Activated naive CD4-positive, alpha-beta T cell treated with anti-CD3 and anti-CD28 coated beads, Interleukin-2, amount 10 ng/mL, durations not matched to agents 7 days and 5 days (primary cell): Measurements from ENCODE around the gene CCDC198.

ENCODE experiments used
- CTCF ChIA-PET: fragments of 350-600 bp; sonication (Branson Sonifier 250); formaldehyde crosslinking; loops from one replicate; lab custom pipeline; 2021; ENCODE audit warnings: antibody characterized with exemption; lab: Charles Lee
- DNase-seq: peaks from one replicate; pipeline ENCODE4 v3.0.0-alpha.2; 2020
- H3K27ac Mint-ChIP-seq: one replicate; pipeline ENCODE4 v1.8.0; 2021; ENCODE audit warnings: mild to moderate bottlenecking, moderate library complexity, mixed read lengths
- H3K27me3 Mint-ChIP-seq: one replicate; pipeline ENCODE4 v1.8.0; 2021; ENCODE audit warnings: mild to moderate bottlenecking, mixed read lengths
- H3K36me3 Mint-ChIP-seq: one replicate; pipeline ENCODE4 v1.8.0; 2021; ENCODE audit warnings: mixed read lengths
- H3K4me1 Mint-ChIP-seq: one replicate; pipeline ENCODE4 v1.8.0; 2021; ENCODE audit warnings: mixed read lengths
- H3K4me3 Mint-ChIP-seq: one replicate; pipeline ENCODE4 v1.8.0; 2021; ENCODE audit warnings: mild to moderate bottlenecking, moderate library complexity, mixed read lengths
- H3K9me3 Mint-ChIP-seq: one replicate; pipeline ENCODE4 v1.8.0; 2021; ENCODE audit warnings: mixed read lengths

The CCDC198 gene, protein sequence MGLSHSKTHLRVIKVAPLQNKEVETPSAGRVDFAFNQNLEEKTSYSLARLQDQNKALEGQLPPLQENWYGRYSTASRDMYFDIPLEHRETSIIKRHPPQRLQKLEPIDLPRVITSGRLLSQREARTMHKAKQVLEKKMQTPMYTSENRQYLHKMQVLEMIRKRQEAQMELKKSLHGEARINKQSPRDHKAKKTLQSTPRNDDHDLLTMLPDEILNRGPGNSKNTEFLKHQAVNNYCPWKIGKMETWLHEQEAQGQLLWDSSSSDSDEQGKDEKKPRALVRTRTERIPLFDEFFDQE

GRCh38 chr14:57493467-57494181, at the start of gene CCDC198:
CCDC198 (minus strand) TSS chr14:57493857; CDS start chr14:57493715, 142 bp downstream.
- Mint-ChIP-seq H3K27ac (no peak within 1 kb of the TSS), H3K9me3 (no peaks in the 10 kb centered on the region), H3K4me1 (peaks cover 2% of the 10 kb centered on the region), H3K27me3 (no peaks in the 10 kb centered on the region), H3K36me3 (no peaks in the 10 kb centered on the region), H3K4me3 (no peak within 1 kb of the TSS)
- CTCF ChIA-PET = no interaction called here
- DNase-seq = no peak

- CTCF ChIA-PET = no interaction called here
- no peaks in the 10 kb centered on the region for H3K27me3 Mint-ChIP-seq
These were observed 39.6 kb upstream of the CCDC198 start for GRCh38 chr14:57533214-57533613.

DNA sequence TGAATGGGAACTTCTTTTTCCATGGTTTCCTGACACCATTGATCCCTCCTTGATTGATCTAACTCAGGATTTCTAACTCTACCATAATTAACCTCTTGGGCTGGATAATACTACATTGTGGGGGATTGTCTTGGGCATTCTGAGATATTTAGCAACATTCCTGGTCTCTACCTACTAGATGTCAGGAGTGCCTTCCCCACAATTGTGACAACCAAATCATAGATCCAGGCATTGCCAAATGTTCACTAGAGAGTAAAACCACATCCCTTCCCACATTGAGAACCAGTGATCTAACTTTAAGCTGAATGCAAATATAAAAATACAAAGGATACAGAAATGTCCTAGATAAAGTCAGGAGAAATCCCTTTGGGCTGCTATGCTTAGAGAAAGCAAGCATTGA, 36.9 kb upstream of the CCDC198 start:
- peaks cover 6% of the 10 kb centered on the region for H3K9me3 Mint-ChIP-seq

More at GRCh38 chr14:57533214-57533613, 39.6 kb upstream of the CCDC198 start:
- Mint-ChIP-seq H3K27ac (no peak overlapping the region), H3K9me3 (no peaks in the 10 kb centered on the region), H3K36me3 (no peaks in the 10 kb centered on the region), H3K4me3 (no peak overlapping the region), H3K4me1 (no peaks in the 10 kb centered on the region)
- DNase-seq = peak; percentile 32

DNA sequence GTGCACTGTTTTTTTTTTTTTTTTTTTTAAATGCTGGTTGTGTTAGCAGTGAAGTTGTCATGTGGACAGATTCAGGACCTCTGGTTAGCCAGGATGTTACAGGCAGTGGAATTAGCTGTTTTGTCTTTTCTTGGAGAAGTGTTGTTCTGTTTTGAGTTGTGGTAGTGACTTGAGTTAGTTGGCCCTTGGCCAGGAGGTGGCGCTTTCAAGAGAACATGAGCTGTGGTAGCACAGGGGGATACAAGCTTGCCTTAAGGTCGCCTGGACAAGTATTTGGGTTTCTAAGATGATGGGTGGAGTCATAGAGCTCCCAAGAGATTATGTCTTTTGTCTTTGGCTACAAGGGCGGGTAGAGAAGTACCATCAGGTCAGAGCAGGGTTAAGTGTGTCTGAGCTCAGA, 33.3 kb upstream of the CCDC198 start:
- no peak for DNase-seq
- Mint-ChIP-seq H3K4me1 (no peaks in the 10 kb centered on the region), H3K9me3 (peaks cover 6% of the 10 kb centered on the region), H3K36me3 (no peaks in the 10 kb centered on the region), H3K27ac (no peak overlapping the region), H3K27me3 (no peaks in the 10 kb centered on the region), H3K4me3 (no peak overlapping the region)
- CTCF ChIA-PET = no interaction called here

More for the DNA sequence above, 36.9 kb upstream of the CCDC198 start:
- H3K36me3 Mint-ChIP-seq = no peaks in the 10 kb centered on the region
- H3K4me1 Mint-ChIP-seq = no peaks in the 10 kb centered on the region
- DNase-seq = no peak
- H3K27me3 Mint-ChIP-seq = no peaks in the 10 kb centered on the region
- H3K4me3 Mint-ChIP-seq = no peak overlapping the region
- H3K27ac Mint-ChIP-seq = no peak overlapping the region
- CTCF ChIA-PET = no interaction called here

DNA sequence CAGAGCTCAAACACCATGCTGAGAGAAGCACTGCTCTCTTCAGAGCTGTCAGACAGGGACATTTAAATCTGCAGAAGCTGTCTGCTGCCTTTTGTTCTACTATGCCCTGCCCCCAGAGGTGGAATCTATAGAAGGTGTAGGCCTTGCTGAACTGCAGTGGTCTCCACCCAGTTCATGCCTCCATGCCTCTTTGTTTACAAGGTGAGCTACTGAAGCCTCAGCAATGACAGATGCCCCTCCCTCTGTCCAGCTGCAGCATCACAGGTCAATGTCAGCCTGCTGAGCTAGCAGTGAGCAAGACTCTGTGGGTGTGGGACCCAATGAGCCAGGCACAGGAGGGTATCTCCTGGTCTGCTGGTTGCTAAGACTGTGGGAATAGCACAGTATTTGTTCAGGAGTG, 25.4 kb upstream of the CCDC198 start:
- H3K4me3 Mint-ChIP-seq = no peak overlapping the region
- peaks cover 10% of the 10 kb centered on the region for H3K9me3 Mint-ChIP-seq
- no peak overlapping the region for H3K27ac Mint-ChIP-seq
- CTCF ChIA-PET = no interaction called here
- DNase-seq = no peak
- no peaks in the 10 kb centered on the region for H3K27me3 Mint-ChIP-seq
- no peaks in the 10 kb centered on the region for H3K4me1 Mint-ChIP-seq
- no peaks in the 10 kb centered on the region for H3K36me3 Mint-ChIP-seq

DNA sequence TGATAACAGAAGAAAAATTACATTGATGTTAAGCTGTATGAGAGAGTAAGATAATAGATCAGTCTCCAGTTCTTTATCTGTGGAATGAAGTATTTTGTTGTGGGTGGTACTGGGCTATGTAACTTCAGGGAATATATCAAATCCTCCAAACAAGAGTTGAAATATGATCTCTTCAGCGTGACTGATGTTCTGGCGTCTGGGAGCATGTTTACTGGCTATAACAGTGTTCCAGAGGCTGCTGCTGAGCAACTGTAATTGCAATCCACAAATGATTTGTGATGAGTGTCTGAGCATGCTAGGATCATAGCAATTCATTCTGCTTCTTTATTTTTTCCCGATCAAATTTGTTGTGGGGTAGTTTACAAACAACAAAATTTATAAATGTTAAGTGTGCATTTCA, 18.6 kb upstream of the CCDC198 start:
- no peak for DNase-seq
- no peaks in the 10 kb centered on the region for H3K36me3 Mint-ChIP-seq
- no peak overlapping the region for H3K4me3 Mint-ChIP-seq
- no peak overlapping the region for H3K27ac Mint-ChIP-seq
- no peaks in the 10 kb centered on the region for H3K27me3 Mint-ChIP-seq
- H3K4me1 Mint-ChIP-seq = no peaks in the 10 kb centered on the region
- peaks cover 8% of the 10 kb centered on the region for H3K9me3 Mint-ChIP-seq
- CTCF ChIA-PET = interaction anchor here (1.1 kb wide), 1 partner anchor 25 kb away, joined by 3 read pairs; no protein-coding TSS in a partner anchor

- CTCF ChIA-PET = no interaction called here
- H3K4me3 Mint-ChIP-seq = no peak overlapping the region
- H3K36me3 Mint-ChIP-seq = no peaks in the 10 kb centered on the region
- no peaks in the 10 kb centered on the region for H3K4me1 Mint-ChIP-seq
- H3K27ac Mint-ChIP-seq = no peak overlapping the region
- H3K9me3 Mint-ChIP-seq = peaks cover 3% of the 10 kb centered on the region
- H3K27me3 Mint-ChIP-seq = no peaks in the 10 kb centered on the region
- no peak for DNase-seq
These were observed 15.1 kb upstream of the CCDC198 start for GRCh38 chr14:57508756-57509155.

DNA sequence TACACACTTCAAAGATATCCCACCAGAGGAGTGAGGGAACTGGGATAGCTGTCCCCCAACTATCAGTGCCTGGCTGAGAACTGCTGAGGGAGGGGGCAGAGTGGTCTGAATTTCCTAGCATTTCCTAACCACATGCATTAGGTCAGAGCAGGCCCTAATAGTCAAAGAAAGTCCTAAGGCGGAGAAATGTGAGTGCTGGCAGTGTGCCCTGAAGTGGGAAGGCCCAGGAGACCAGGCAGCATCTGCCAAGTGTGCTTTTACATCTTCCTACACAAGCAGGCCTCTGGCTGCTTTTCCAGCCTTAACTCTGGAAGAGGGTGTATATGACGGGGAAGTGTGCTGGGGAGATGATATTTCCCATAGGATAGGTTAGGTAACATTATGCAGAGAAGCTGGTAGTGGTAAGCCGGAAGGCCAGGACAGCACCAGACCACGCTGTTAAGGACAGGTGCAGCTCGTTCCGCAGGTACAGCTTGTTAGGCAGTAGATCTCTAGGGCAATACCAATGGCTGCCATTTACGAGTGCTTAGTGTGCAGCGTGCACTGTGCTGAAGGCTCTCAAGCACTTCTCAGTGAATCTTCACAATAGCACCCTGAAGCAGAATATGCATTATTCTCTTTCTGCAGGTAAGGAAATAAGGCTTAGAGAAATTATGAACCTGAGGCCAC, 9.1 kb upstream of the CCDC198 start:
- CTCF ChIA-PET = no interaction called here
- Mint-ChIP-seq H3K4me3 (no peak overlapping the region), H3K4me1 (no peaks in the 10 kb centered on the region), H3K27ac (no peak overlapping the region), H3K36me3 (no peaks in the 10 kb centered on the region), H3K27me3 (no peaks in the 10 kb centered on the region), H3K9me3 (no peaks in the 10 kb centered on the region)
- DNase-seq = no peak

- no peaks in the 10 kb centered on the region for H3K9me3 Mint-ChIP-seq
- no peak for DNase-seq
- no peaks in the 10 kb centered on the region for H3K27me3 Mint-ChIP-seq
- H3K27ac Mint-ChIP-seq = no peak overlapping the region
- no peaks in the 10 kb centered on the region for H3K4me1 Mint-ChIP-seq
- no peak overlapping the region for H3K4me3 Mint-ChIP-seq
- CTCF ChIA-PET = no interaction called here
- no peaks in the 10 kb centered on the region for H3K36me3 Mint-ChIP-seq
These were observed 7.4 kb upstream of the CCDC198 start for GRCh38 chr14:57501039-57501557.

GRCh38 chr14:57498659-57499058, 5.0 kb upstream of the CCDC198 start:
- DNase-seq = no peak
- H3K27me3 Mint-ChIP-seq = no peaks in the 10 kb centered on the region
- H3K36me3 Mint-ChIP-seq = no peaks in the 10 kb centered on the region
- H3K9me3 Mint-ChIP-seq = no peaks in the 10 kb centered on the region
- H3K27ac Mint-ChIP-seq = no peak overlapping the region
- CTCF ChIA-PET = no interaction called here
- H3K4me3 Mint-ChIP-seq = no peak overlapping the region
- no peaks in the 10 kb centered on the region for H3K4me1 Mint-ChIP-seq

DNA sequence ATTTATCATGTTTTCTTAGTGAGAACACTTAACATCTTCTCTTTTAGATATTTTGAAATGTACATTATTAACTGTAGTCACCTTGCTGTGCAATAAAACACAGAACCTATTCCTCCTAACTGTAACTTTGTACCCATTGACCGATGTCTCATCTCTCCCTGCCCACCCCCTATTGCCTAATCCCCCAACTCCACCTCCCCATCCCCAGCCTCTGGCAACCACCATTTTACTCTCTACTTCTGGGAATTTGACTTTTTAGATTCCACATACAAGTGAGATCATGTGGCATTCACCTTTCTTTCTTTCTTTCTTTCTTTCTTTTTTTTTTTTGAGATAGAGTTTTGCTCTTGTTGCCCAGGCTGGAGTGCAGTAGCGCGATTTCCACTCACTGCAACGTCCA, 4.4 kb upstream of the CCDC198 start:
- no peaks in the 10 kb centered on the region for H3K9me3 Mint-ChIP-seq
- H3K27me3 Mint-ChIP-seq = no peaks in the 10 kb centered on the region
- no peaks in the 10 kb centered on the region for H3K36me3 Mint-ChIP-seq
- H3K4me3 Mint-ChIP-seq = no peak overlapping the region
- no peak overlapping the region for H3K27ac Mint-ChIP-seq
- DNase-seq = no peak
- CTCF ChIA-PET = no interaction called here
- H3K4me1 Mint-ChIP-seq = peaks cover 2% of the 10 kb centered on the region

GRCh38 chr14:57495416-57495815, 1.8 kb upstream of the CCDC198 start:
- Mint-ChIP-seq H3K4me1 (peaks cover 2% of the 10 kb centered on the region), H3K36me3 (no peaks in the 10 kb centered on the region), H3K27me3 (no peaks in the 10 kb centered on the region), H3K9me3 (no peaks in the 10 kb centered on the region), H3K27ac (no peak overlapping the region), H3K4me3 (no peak overlapping the region)
- no peak for DNase-seq
- CTCF ChIA-PET = no interaction called here

GRCh38 chr14:57492859-57493258, 798 bp downstream of the CCDC198 start:
- no peaks in the 10 kb centered on the region for H3K27me3 Mint-ChIP-seq
- H3K9me3 Mint-ChIP-seq = no peaks in the 10 kb centered on the region
- no peak overlapping the region for H3K4me3 Mint-ChIP-seq
- no peak overlapping the region for H3K27ac Mint-ChIP-seq
- no peak for DNase-seq
- peaks cover 2% of the 10 kb centered on the region for H3K4me1 Mint-ChIP-seq
- H3K36me3 Mint-ChIP-seq = no peaks in the 10 kb centered on the region
- CTCF ChIA-PET = no interaction called here

DNA sequence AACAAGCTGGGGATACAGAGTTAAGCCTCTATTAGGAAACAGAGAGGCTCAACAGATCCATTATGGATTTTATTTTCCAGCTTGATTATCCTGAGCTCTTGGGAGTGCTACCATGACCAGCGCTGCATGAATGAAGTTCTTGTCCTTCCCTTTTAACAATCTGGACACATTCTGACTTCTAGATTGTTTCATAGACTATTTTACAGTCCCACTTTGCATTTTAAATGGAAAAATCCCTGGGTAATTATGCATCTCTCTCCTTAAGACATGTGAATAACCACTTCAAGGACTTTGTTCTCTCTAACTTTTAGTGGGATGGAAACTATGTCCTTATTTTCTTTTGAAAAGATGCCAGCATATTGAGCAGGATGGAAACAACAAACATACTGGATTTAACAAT, 2.0 kb downstream of the CCDC198 start:
- no peak overlapping the region for H3K4me3 Mint-ChIP-seq
- CTCF ChIA-PET = no interaction called here
- H3K27ac Mint-ChIP-seq = no peak overlapping the region
- H3K27me3 Mint-ChIP-seq = no peaks in the 10 kb centered on the region
- no peaks in the 10 kb centered on the region for H3K9me3 Mint-ChIP-seq
- no peaks in the 10 kb centered on the region for H3K36me3 Mint-ChIP-seq
- peaks cover 2% of the 10 kb centered on the region for H3K4me1 Mint-ChIP-seq
- DNase-seq = no peak
